HL-60 (cell line): ENCODE measurements around the gene C1QTNF3.

Experiments
- DNase-seq, 2 experiments: peaks; one replicate each; pipeline ENCODE4 v3.0.0-alpha.2; 2010 to 2020; ENCODE audit warnings: low read depth in 1 of 2, low spot score in 1 of 2
- H3K27ac ChIP-seq: fragments of 250-450 bp; sonication (Bioruptor Pico); replicated peaks from 2 replicates; pipeline ENCODE4 v1.5.1; 2020; ENCODE audit warnings: mild to moderate bottlenecking, moderate library complexity
- H3K27me3 ChIP-seq: fragments of 250-450 bp; sonication (Bioruptor Pico); 2 replicates; pipeline ENCODE4 v1.5.1; 2021; ENCODE audit warnings: mild to moderate bottlenecking, moderate library complexity; ENCODE audit not compliant: insufficient read depth, poor library complexity, severe bottlenecking
- H3K4me3 ChIP-seq: replicated peaks from 2 replicates; pipeline ENCODE4 v1.5.1; 2011; ENCODE audit warnings: mild to moderate bottlenecking, control low read depth, low read length; ENCODE audit not compliant: insufficient read depth
- GABPA ChIP-seq: IDR thresholded peaks from 2 replicates; pipeline ENCODE4 v1.6.1; 2012; ENCODE audit warnings: low read depth
- POLR2AphosphoS5 ChIP-seq: IDR thresholded peaks from 2 replicates; pipeline ENCODE4 v1.6.1; 2012; ENCODE audit warnings: low read depth
- SPI1 ChIP-seq: IDR thresholded peaks from 2 replicates; pipeline ENCODE4 v1.6.1; 2012; ENCODE audit warnings: low read depth, mild to moderate bottlenecking, borderline replicate concordance
- TF ChIP-seq, protein P1 (sequence below): IDR thresholded peaks from one replicate; pipeline ENCODE4 v1.5.1; 2011; ENCODE audit warnings: low read length, control low read depth, inconsistent platforms; ENCODE audit not compliant: insufficient read depth
- TF ChIP-seq, protein P2 (sequence below): IDR thresholded peaks from 2 replicates; pipeline ENCODE4 v1.6.1; 2012; ENCODE audit warnings: low read depth; ENCODE audit not compliant: insufficient replicate concordance

Gene C1QTNF3

DNA sequence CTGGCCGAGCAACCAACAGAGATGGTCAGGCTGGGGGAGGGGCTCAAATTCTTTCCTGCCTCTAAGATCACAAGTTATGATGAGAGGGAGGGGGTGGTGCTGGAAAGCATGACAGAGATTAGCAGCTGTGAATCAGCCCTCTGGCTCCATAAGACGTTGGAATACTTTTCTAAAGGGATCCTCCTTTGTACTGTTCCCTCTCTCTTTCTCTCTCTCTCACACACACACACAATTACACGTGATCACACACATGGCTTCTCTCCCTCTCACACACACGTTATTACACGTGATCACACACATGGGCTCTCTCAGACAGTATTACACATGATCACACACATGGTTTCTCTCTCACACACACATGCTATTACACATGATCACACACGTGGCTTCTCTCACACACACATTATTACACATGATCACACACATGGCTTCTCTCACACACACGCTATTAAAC, 58.3 kb downstream of the C1QTNF3 start, which contains the start of gene SLC45A2:
Gene SLC45A2, minus strand, starts transcription at position 23 of the 454 bp plus-strand sequence. CDS start 110 bp downstream, outside the sequence.
- Histone ChIP-seq H3K4me3 (no peak within 1 kb of the TSS), H3K27me3 (no peaks in the 10 kb centered on the region), H3K27ac (no peak within 1 kb of the TSS)
- TF ChIP-seq POLR2AphosphoS5 (no peak), GABPA (no peak), SPI1 (no peak)
- TF ChIP-seq, protein P1, sequence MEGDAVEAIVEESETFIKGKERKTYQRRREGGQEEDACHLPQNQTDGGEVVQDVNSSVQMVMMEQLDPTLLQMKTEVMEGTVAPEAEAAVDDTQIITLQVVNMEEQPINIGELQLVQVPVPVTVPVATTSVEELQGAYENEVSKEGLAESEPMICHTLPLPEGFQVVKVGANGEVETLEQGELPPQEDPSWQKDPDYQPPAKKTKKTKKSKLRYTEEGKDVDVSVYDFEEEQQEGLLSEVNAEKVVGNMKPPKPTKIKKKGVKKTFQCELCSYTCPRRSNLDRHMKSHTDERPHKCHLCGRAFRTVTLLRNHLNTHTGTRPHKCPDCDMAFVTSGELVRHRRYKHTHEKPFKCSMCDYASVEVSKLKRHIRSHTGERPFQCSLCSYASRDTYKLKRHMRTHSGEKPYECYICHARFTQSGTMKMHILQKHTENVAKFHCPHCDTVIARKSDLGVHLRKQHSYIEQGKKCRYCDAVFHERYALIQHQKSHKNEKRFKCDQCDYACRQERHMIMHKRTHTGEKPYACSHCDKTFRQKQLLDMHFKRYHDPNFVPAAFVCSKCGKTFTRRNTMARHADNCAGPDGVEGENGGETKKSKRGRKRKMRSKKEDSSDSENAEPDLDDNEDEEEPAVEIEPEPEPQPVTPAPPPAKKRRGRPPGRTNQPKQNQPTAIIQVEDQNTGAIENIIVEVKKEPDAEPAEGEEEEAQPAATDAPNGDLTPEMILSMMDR, result no peak
- TF ChIP-seq, protein P2, sequence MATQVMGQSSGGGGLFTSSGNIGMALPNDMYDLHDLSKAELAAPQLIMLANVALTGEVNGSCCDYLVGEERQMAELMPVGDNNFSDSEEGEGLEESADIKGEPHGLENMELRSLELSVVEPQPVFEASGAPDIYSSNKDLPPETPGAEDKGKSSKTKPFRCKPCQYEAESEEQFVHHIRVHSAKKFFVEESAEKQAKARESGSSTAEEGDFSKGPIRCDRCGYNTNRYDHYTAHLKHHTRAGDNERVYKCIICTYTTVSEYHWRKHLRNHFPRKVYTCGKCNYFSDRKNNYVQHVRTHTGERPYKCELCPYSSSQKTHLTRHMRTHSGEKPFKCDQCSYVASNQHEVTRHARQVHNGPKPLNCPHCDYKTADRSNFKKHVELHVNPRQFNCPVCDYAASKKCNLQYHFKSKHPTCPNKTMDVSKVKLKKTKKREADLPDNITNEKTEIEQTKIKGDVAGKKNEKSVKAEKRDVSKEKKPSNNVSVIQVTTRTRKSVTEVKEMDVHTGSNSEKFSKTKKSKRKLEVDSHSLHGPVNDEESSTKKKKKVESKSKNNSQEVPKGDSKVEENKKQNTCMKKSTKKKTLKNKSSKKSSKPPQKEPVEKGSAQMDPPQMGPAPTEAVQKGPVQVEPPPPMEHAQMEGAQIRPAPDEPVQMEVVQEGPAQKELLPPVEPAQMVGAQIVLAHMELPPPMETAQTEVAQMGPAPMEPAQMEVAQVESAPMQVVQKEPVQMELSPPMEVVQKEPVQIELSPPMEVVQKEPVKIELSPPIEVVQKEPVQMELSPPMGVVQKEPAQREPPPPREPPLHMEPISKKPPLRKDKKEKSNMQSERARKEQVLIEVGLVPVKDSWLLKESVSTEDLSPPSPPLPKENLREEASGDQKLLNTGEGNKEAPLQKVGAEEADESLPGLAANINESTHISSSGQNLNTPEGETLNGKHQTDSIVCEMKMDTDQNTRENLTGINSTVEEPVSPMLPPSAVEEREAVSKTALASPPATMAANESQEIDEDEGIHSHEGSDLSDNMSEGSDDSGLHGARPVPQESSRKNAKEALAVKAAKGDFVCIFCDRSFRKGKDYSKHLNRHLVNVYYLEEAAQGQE, result no peak
- no peak for DNase-seq

DNA sequence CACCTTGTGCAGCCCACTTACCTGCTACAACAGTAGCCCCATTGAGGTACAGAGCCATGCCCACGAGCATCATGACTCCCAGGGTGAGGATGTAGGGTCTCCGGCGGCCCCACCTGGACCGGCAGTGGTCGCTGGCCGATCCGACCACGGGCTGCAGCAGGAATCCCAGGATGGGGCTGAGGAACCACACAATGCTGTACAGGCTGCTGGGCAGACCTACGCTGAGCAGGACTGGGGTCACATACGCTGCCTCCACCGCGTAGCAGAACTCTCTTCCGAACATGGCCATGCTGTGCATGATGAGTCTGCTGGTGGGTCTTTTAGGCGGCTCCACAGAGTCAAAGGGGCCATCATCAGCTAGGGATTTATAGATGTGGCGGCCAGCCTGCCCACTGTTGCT, 58.8 kb downstream of the C1QTNF3 start:
- no peak for DNase-seq
- no peaks in the 10 kb centered on the region for H3K27me3 ChIP-seq
- H3K4me3 ChIP-seq, result no peak overlapping the region
- no peak overlapping the region for H3K27ac ChIP-seq
- TF ChIP-seq, protein P1, result no peak
- TF ChIP-seq, protein P2, result no peak
- no peak for TF ChIP-seq SPI1
- no peak for TF ChIP-seq GABPA
- no peak for TF ChIP-seq POLR2AphosphoS5

DNA sequence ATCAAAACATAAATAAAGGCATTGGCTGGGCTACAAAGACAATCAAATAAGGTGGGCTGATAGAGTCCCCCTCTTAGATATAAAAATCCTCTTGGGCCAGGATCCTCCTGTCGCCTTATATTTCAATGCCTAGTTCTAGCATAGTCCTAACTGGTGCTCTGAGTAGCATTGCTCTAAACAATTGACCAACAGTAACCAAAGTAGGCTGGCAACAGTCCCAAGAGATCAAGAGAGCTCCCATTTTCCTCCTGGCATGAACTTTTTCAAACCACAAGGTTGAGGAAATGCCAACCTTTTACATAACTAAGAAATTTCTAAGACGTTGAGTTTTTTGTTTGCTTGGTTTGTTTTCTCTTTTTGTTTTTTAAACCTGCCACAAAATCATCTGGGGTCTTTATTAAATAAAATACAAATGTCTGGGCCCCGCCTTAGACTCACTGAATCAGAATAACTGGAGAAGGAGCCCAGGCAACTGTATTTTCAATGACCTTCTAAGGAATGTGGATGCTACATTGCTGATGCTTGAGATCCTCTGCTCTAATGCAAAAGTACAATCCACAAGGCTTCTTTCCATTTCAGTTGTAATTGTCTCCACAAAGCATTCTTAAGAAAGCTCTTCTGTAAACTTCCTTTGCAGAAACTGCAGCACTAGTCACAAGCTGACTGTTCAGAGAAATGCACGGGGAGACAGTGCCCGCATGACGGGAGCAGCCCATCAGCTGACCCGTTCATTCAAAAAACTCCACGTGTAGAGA, 61.4 kb downstream of the C1QTNF3 start:
- DNase-seq, result no peak
- Histone ChIP-seq H3K4me3 (no peak overlapping the region), H3K27me3 (no peaks in the 10 kb centered on the region), H3K27ac (no peak overlapping the region)
- TF ChIP-seq, protein P2, result no peak
- TF ChIP-seq POLR2AphosphoS5, result no peak
- TF ChIP-seq SPI1, result no peak
- TF ChIP-seq, protein P1, result no peak
- TF ChIP-seq GABPA, result no peak
